Glutamatergic neuron (in vitro differentiated cells): ENCODE measurements around the gene GMPR. TPM values are rescaled to one million over a fixed set of nuclear protein-coding genes. Genes with fewer than 3 reads are reported as not detected.
"Not testable (repeated sequence)": the region's sequence is repeated elsewhere in the genome, so short reads cannot be mapped to it uniquely, and the experiment has no call there.

ENCODE experiments used
- DNase-seq: peaks from one replicate; pipeline ENCODE4 v3.0.0; 2022
- H3K27ac Mint-ChIP-seq: one replicate; pipeline ENCODE4 v1.8.0; 2020; ENCODE audit warnings: mild to moderate bottlenecking, mixed read lengths, inconsistent platforms; ENCODE audit not compliant: unreplicated experiment
- H3K27me3 Mint-ChIP-seq: one replicate; pipeline ENCODE4 v1.8.0; 2020; ENCODE audit warnings: mild to moderate bottlenecking, moderate library complexity, mixed read lengths, inconsistent platforms; ENCODE audit not compliant: unreplicated experiment
- H3K36me3 Mint-ChIP-seq: one replicate; pipeline ENCODE4 v1.8.0; 2020; ENCODE audit warnings: mild to moderate bottlenecking, mixed read lengths, inconsistent platforms; ENCODE audit not compliant: unreplicated experiment
- H3K4me1 Mint-ChIP-seq: one replicate; pipeline ENCODE4 v1.8.0; 2020; ENCODE audit warnings: mild to moderate bottlenecking, low read depth, mixed read lengths, inconsistent platforms; ENCODE audit not compliant: unreplicated experiment
- H3K4me3 Mint-ChIP-seq: one replicate; pipeline ENCODE4 v1.8.0; 2020; ENCODE audit warnings: mild to moderate bottlenecking, mixed read lengths, inconsistent platforms; ENCODE audit not compliant: unreplicated experiment
- H3K9me3 Mint-ChIP-seq: one replicate; pipeline ENCODE4 v1.8.0; 2020; ENCODE audit warnings: mild to moderate bottlenecking, moderate library complexity, mixed read lengths, inconsistent platforms; ENCODE audit not compliant: unreplicated experiment
- CTCF ChIP-seq: fragments of 200-600 bp; sonication (generic); IDR thresholded peaks from one replicate; pipeline ENCODE4 v1.5.0; 2021; ENCODE audit not compliant: partially characterized antibody, unreplicated experiment
- total RNA-seq: library from RNA; stranded (reverse); fragmentation: NEBNext Ultra II Directional; extraction: Animal tissue kit (Norgen Biotek cat#: 25700); gene quantifications from one replicate; pipeline ENCODE4 v1.2.1, GENCODE V29; 2021; ENCODE audit not compliant: unreplicated experiment

Gene GMPR
- total RNA-seq, 1 donor from 2014 or later: 5.0 TPM

GRCh38 chr6:16264785-16265184 is 26.4 kb downstream of the GMPR start:
- H3K9me3 Mint-ChIP-seq: peaks cover 3% of the 10 kb centered on the region
- H3K4me3 Mint-ChIP-seq: no peak overlapping the region
- no peak for DNase-seq
- H3K27ac Mint-ChIP-seq: no peak overlapping the region
- no peak for TF ChIP-seq CTCF
- H3K27me3 Mint-ChIP-seq: peaks cover 4% of the 10 kb centered on the region
- no peaks in the 10 kb centered on the region for H3K4me1 Mint-ChIP-seq
- H3K36me3 Mint-ChIP-seq: no peaks in the 10 kb centered on the region

- DNase-seq: no peak
- Mint-ChIP-seq H3K9me3 (peaks cover 3% of the 10 kb centered on the region), H3K27me3 (peaks cover 4% of the 10 kb centered on the region), H3K27ac (no peak overlapping the region), H3K4me3 (no peak overlapping the region), H3K4me1 (peaks cover 3% of the 10 kb centered on the region), H3K36me3 (no peaks in the 10 kb centered on the region)
- TF ChIP-seq CTCF: no peak
Observed at GRCh38 chr6:16265351-16266341, 27.3 kb downstream of the GMPR start.

GRCh38 chr6:16267428-16268263 is 29.3 kb downstream of the GMPR start:
- H3K4me3 Mint-ChIP-seq: no peak overlapping the region
- peaks cover 3% of the 10 kb centered on the region for H3K9me3 Mint-ChIP-seq
- H3K4me1 Mint-ChIP-seq: peaks cover 3% of the 10 kb centered on the region

GRCh38 chr6:16269442-16270070 is 31.2 kb downstream of the GMPR start:
- not testable (repeated sequence) for H3K4me1 Mint-ChIP-seq, H3K27me3 Mint-ChIP-seq, DNase-seq, H3K27ac Mint-ChIP-seq, H3K4me3 Mint-ChIP-seq, H3K36me3 Mint-ChIP-seq, H3K9me3 Mint-ChIP-seq

More at GRCh38 chr6:16267428-16268263, 29.3 kb downstream of the GMPR start:
- H3K36me3 Mint-ChIP-seq: no peaks in the 10 kb centered on the region
- no peak overlapping the region for H3K27ac Mint-ChIP-seq
- TF ChIP-seq CTCF: no peak
- no peak for DNase-seq
- peaks cover 4% of the 10 kb centered on the region for H3K27me3 Mint-ChIP-seq

GRCh38 chr6:16270178-16270794 is 31.9 kb downstream of the GMPR start:
- Mint-ChIP-seq H3K4me1 (peaks cover 3% of the 10 kb centered on the region), H3K36me3 (no peaks in the 10 kb centered on the region), H3K4me3 (no peak overlapping the region), H3K27ac (no peak overlapping the region), H3K9me3 (peaks cover 3% of the 10 kb centered on the region), H3K27me3 (no peaks in the 10 kb centered on the region)
- TF ChIP-seq CTCF: no peak
- no peak for DNase-seq
